PFSK-1 (cell line): ENCODE results near the gene HDAC4.

ENCODE experiments used
- FOXP2 ChIP-seq: optimal IDR thresholded peaks from 2 replicates; pipeline ENCODE3; 2011; ENCODE audit warnings: borderline replicate concordance, control low read depth, inconsistent platforms; ENCODE audit not compliant: insufficient read depth; ENCODE audit errors: extremely low read length, extremely low read depth
- POLR2AphosphoS5 ChIP-seq: IDR thresholded peaks from 2 replicates; pipeline ENCODE4 v1.6.1; 2012; ENCODE audit warnings: low read depth, mild to moderate bottlenecking, control low read depth, low read length, moderate library complexity
- REST ChIP-seq, 2 experiments: IDR thresholded peaks; 2 replicates each; pipeline versions ENCODE4 v1.6.1 to v1.8.0; 2011 to 2012; ENCODE audit warnings: low read depth in 2 of 2, low read length in 2 of 2, control low read depth in 1 of 2, inconsistent platforms in 1 of 2, mild to moderate bottlenecking in 1 of 2, moderate library complexity in 1 of 2; ENCODE audit not compliant: insufficient read depth in 1 of 2
- SIN3A ChIP-seq: IDR thresholded peaks from 2 replicates; pipeline ENCODE4 v1.6.1; 2012; ENCODE audit warnings: mild to moderate bottlenecking, low read length, moderate library complexity, borderline replicate concordance; ENCODE audit not compliant: insufficient read depth
- TAF1 ChIP-seq: IDR thresholded peaks from 2 replicates; pipeline ENCODE4 v1.6.1; 2012; ENCODE audit warnings: low read length, control low read depth, borderline replicate concordance; ENCODE audit not compliant: insufficient read depth

DNA sequence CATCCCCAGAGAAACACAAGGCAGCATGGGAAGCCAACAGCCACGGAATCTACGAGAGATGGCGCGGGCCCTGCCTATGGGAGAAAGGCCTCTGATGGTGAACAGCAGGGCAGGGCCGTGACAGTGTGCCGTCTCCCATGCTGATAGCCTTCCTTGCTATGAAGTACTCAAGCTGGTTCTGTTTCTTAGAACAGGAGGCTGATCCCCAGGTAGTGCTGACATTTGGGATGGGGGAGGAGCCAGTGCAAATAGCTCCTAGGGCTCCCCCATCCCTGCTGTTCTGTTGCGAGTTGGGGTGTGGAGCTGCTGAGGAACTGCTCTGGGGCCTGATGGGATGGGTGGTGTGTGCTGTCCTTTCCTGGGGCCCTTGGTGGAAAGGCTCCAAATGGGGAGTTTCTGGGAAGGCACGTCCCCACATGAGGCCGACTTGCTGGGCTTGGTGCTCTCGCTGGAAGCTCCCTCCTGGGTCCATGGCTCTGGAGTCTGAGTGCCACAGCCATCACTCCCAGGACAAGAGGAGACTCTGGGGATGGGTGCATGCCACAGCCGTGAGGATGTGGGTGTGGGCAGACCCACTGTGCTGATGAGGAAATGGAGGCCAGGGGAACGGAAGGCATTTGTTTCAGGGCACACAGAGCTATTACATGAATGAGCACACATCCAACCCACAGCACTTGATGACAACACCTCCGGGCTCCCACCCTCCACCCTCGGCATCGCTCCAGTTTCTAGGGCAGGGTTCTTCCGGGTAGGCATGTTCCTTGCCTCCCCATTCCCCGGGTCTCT lies 246.8 kb downstream of the HDAC4 start:
- TF ChIP-seq TAF1 = no peak
- no peak for TF ChIP-seq REST (IDR thresholded peaks at IDR 0.05; ENCODE audit: insufficient read depth in 1 of 2, low read depth in 2 of 2, low read length in 2 of 2)
- TF ChIP-seq POLR2AphosphoS5 = no peak
- no peak for TF ChIP-seq SIN3A
- no peak for TF ChIP-seq FOXP2
